H1 (cell line): ENCODE measurements around the gene PLXDC2. TPM values are rescaled to one million over a fixed set of nuclear protein-coding genes. Genes with fewer than 3 reads are reported as not detected.

Source experiments
- CTCF ChIA-PET: fragments of 300-600 bp; sonication (Branson Sonifier 250); formaldehyde crosslinking; loops from one replicate; lab custom pipeline; 2021; ENCODE audit not compliant: partially characterized antibody; lab: Charles Lee
- POLR2A ChIA-PET: fragments of 300-600 bp; sonication (Branson Sonifier 250); formaldehyde crosslinking; loops from one replicate; lab custom pipeline; 2021; ENCODE audit warnings: inconsistent platforms; ENCODE audit not compliant: partially characterized antibody; lab: Charles Lee
- DNase-seq, 2 experiments: peaks; one replicate each; pipeline versions ENCODE4 v3.0.0 to v3.0.0-alpha.2; 2010 to 2022; ENCODE audit warnings: low spot score in 2 of 2, low read depth in 1 of 2, mixed read lengths in 1 of 2
- FAIRE-seq: peaks from 2 replicates; lab custom pipeline; 2011; peaks lifted over from hg19 to GRCh38; lab: Jason Lieb, UNC
- H2AFZ ChIP-seq: 2 replicates; pipeline ENCODE4 v1.8.1; 2012; ENCODE audit warnings: low read length, inconsistent platforms
- H2AK5ac ChIP-seq: 2 replicates; pipeline ENCODE4 v1.6.1; 2013; ENCODE audit warnings: low read depth, low read length
- H2BK120ac ChIP-seq: replicated peaks from 2 replicates; pipeline ENCODE3; 2013; ENCODE audit warnings: low read depth, low read length, inconsistent platforms
- H2BK12ac ChIP-seq: 2 replicates; pipeline ENCODE4 v1.6.1; 2013; ENCODE audit warnings: low read depth, low read length
- H2BK15ac ChIP-seq: 2 replicates; pipeline ENCODE4 v1.6.1; 2013; ENCODE audit warnings: low read length
- H2BK20ac ChIP-seq: 2 replicates; pipeline ENCODE4 v1.6.1; 2013; ENCODE audit warnings: low read length
- H2BK5ac ChIP-seq: 2 replicates; pipeline ENCODE4 v1.6.1; 2013; ENCODE audit warnings: low read depth, low read length
- H3K14ac ChIP-seq: 2 replicates; pipeline ENCODE4 v1.6.1; 2013; ENCODE audit warnings: inconsistent platforms; ENCODE audit not compliant: insufficient read length
- H3K18ac ChIP-seq: 2 replicates; pipeline ENCODE4 v1.6.1; 2013; ENCODE audit warnings: low read length; ENCODE audit errors: extremely low read depth
- H3K23ac ChIP-seq: 2 replicates; pipeline ENCODE4 v1.6.1; 2013; ENCODE audit warnings: inconsistent platforms; ENCODE audit not compliant: insufficient read length
- H3K23me2 ChIP-seq: 2 replicates; pipeline ENCODE4 v1.6.1; 2013; ENCODE audit warnings: low read depth, low read length
- H3K27ac ChIP-seq: 2 replicates; pipeline ENCODE4 v1.6.1; 2011; ENCODE audit warnings: low read depth, low read length, inconsistent platforms
- H3K27me3 ChIP-seq, 4 experiments: replicated peaks in 1 of 4; 1 replicate in 1 of 4; 2 replicates in 3 of 4; pipeline versions ENCODE4 v1.6.1 to v1.8.1; 2011 to 2013; ENCODE audit warnings: low read length in 3 of 4, mild to moderate bottlenecking in 3 of 4, inconsistent platforms in 2 of 4, mixed read lengths in 2 of 4, moderate library complexity in 1 of 4; ENCODE audit not compliant: control insufficient read depth in 3 of 4, insufficient read depth in 3 of 4; ENCODE audit errors: extremely low read depth in 1 of 4
- H3K36me3 ChIP-seq, 4 experiments: 2 replicates each; pipeline versions ENCODE4 v1.6.1 to v1.8.1; 2011 to 2013; ENCODE audit warnings: mild to moderate bottlenecking in 4 of 4, low read length in 3 of 4, moderate library complexity in 2 of 4, control low read depth in 1 of 4, inconsistent platforms in 1 of 4; ENCODE audit not compliant: insufficient read depth in 4 of 4, control insufficient read depth in 2 of 4
- H3K4ac ChIP-seq: replicated peaks from 2 replicates; pipeline ENCODE3; 2013; ENCODE audit warnings: low read length, low read depth, mixed read lengths, inconsistent platforms; ENCODE audit not compliant: insufficient read length
- H3K4me1 ChIP-seq, 4 experiments: replicated peaks in 1 of 4; 1 replicate in 1 of 4; 2 replicates in 3 of 4; pipeline versions ENCODE4 v1.6.1 to v1.8.1; 2011 to 2013; ENCODE audit warnings: low read length in 3 of 4, inconsistent platforms in 2 of 4, mixed read lengths in 1 of 4; ENCODE audit not compliant: insufficient read depth in 4 of 4, control insufficient read depth in 3 of 4
- H3K4me2 ChIP-seq, 2 experiments: 2 replicates each; pipeline versions ENCODE4 v1.6.1 to v1.8.1; 2011 to 2013; ENCODE audit warnings: low read depth in 2 of 2, low read length in 2 of 2, control low read depth in 1 of 2, inconsistent platforms in 1 of 2, mild to moderate bottlenecking in 1 of 2; ENCODE audit not compliant: insufficient read depth in 1 of 2
- H3K4me3 ChIP-seq, 4 experiments: fragments of 200-600, 300-600 bp in 1 of 4; sonication (generic), shearing (Covaris generic), sonication (Bioruptor Twin) in 1 of 4; 2 replicates each; pipeline versions ENCODE4 v1.5.1 to v1.8.1; 2011 to 2016; ENCODE audit warnings: low read length in 4 of 4, low read depth in 3 of 4, control low read depth in 2 of 4, inconsistent platforms in 2 of 4, mild to moderate bottlenecking in 2 of 4, mixed read lengths in 1 of 4, moderate library complexity in 1 of 4; ENCODE audit not compliant: insufficient read depth in 2 of 4; ENCODE audit errors: extremely low read depth in 1 of 4
- H3K56ac ChIP-seq: replicated peaks from 2 replicates; pipeline ENCODE3; 2013; ENCODE audit warnings: low read depth, mild to moderate bottlenecking, mixed read lengths, low read length, inconsistent platforms; ENCODE audit not compliant: insufficient read length
- H3K79me1 ChIP-seq: 2 replicates; pipeline ENCODE4 v1.6.1; 2013; ENCODE audit warnings: low read depth, low read length, control low read depth
- H3K79me2 ChIP-seq, 2 experiments: 2 replicates each; pipeline versions ENCODE4 v1.6.1 to v1.8.1; 2012 to 2013; ENCODE audit warnings: low read length in 2 of 2, mild to moderate bottlenecking in 2 of 2, inconsistent platforms in 1 of 2; ENCODE audit not compliant: insufficient read depth in 2 of 2, control insufficient read depth in 1 of 2
- H3K9ac ChIP-seq, 4 experiments: replicated peaks in 1 of 4; 1 replicate in 1 of 4; 2 replicates in 3 of 4; pipeline versions ENCODE4 v1.6.1 to v1.8.1; 2011 to 2013; ENCODE audit warnings: low read depth in 3 of 4, low read length in 3 of 4, control low read depth in 2 of 4, mild to moderate bottlenecking in 2 of 4, moderate library complexity in 2 of 4, inconsistent platforms in 1 of 4; ENCODE audit errors: extremely low read depth in 1 of 4
- H3K9me3 ChIP-seq, 2 experiments: 2 replicates each; pipeline versions ENCODE4 v1.6.1 to v1.8.1; 2012 to 2013; ENCODE audit warnings: mild to moderate bottlenecking in 2 of 2, moderate library complexity in 2 of 2, control low read depth in 1 of 2, inconsistent platforms in 1 of 2, low read depth in 1 of 2, low read length in 1 of 2, mixed read lengths in 1 of 2; ENCODE audit not compliant: insufficient read depth in 2 of 2
- H4K20me1 ChIP-seq, 2 experiments: replicated peaks in 1 of 2; 2 replicates each; pipeline versions ENCODE3 to v1.8.1; 2011 to 2013; ENCODE audit warnings: inconsistent platforms in 2 of 2, low read length in 2 of 2, mild to moderate bottlenecking in 1 of 2; ENCODE audit not compliant: insufficient read depth in 2 of 2, control insufficient read depth in 1 of 2
- H4K5ac ChIP-seq: 2 replicates; pipeline ENCODE4 v1.6.1; 2013; ENCODE audit warnings: low read length, low read depth, mixed read lengths, inconsistent platforms; ENCODE audit not compliant: insufficient read length
- H4K8ac ChIP-seq: 2 replicates; pipeline ENCODE4 v1.8.0; 2013; ENCODE audit warnings: mild to moderate bottlenecking, moderate library complexity, low read length, inconsistent platforms; ENCODE audit not compliant: insufficient read depth; ENCODE audit errors: extremely low read depth
- H4K91ac ChIP-seq: replicated peaks from 2 replicates; pipeline ENCODE3; 2013; ENCODE audit warnings: low read length, mixed read lengths, inconsistent platforms; ENCODE audit not compliant: insufficient read length
- CHD1 ChIP-seq: IDR thresholded peaks from 2 replicates; pipeline ENCODE4 v1.6.1; 2012; ENCODE audit warnings: low read depth, low read length, improper control_type of control experiment
- CREB1 ChIP-seq: IDR thresholded peaks from 2 replicates; pipeline ENCODE4 v1.6.1; 2012; ENCODE audit warnings: inconsistent platforms
- EZH2 ChIP-seq: fragments of 200-600 bp; sonication (generic); IDR thresholded peaks from 2 replicates; pipeline ENCODE4 v1.7.1; 2012; ENCODE audit warnings: low read depth, mild to moderate bottlenecking, moderate library complexity, low read length, inconsistent platforms; ENCODE audit not compliant: severe bottlenecking
- NRF1 ChIP-seq: IDR thresholded peaks from 2 replicates; pipeline ENCODE4 v1.6.1; 2011; ENCODE audit warnings: mild to moderate bottlenecking, low read depth, low read length, improper control_type of control experiment
- POLR2AphosphoS5 ChIP-seq: IDR thresholded peaks from 2 replicates; pipeline ENCODE4 v1.6.1; 2011; ENCODE audit warnings: low read depth, low read length
- RAD21 ChIP-seq, 2 experiments: IDR thresholded peaks in 1 of 2; conservative IDR thresholded peaks in 1 of 2; 2 replicates each; pipeline ENCODE4 v1.6.1; 2011; ENCODE audit warnings: low read depth in 2 of 2, low read length in 2 of 2, improper control_type of control experiment in 1 of 2, inconsistent platforms in 1 of 2, mild to moderate bottlenecking in 1 of 2, moderate library complexity in 1 of 2
- SIX5 ChIP-seq: IDR thresholded peaks from 2 replicates; pipeline ENCODE4 v1.6.1; 2011; ENCODE audit warnings: mild to moderate bottlenecking, low read depth, low read length
- TEAD4 ChIP-seq: IDR thresholded peaks from 2 replicates; pipeline ENCODE4 v1.6.1; 2012; ENCODE audit warnings: low read depth, low read length, inconsistent platforms, mixed read lengths
- YY1 ChIP-seq: IDR thresholded peaks from 2 replicates; pipeline ENCODE4 v1.6.1; 2011; ENCODE audit warnings: low read depth, mild to moderate bottlenecking, low read length
- ZNF274 ChIP-seq: IDR thresholded peaks from 2 replicates; pipeline ENCODE4 v1.7.0; 2012; ENCODE audit warnings: low read length, borderline replicate concordance; ENCODE audit errors: extremely low read depth
- WGBS, 2 experiments: shearing (Covaris generic) in 1 of 2; methylation state at CpG; one replicate each; pipeline versions ENCODE4 v1.1.6 to v1.1.7; 2013 to 2015; ENCODE audit warnings: low lambda C conversion rate in 2 of 2, mixed read lengths in 2 of 2, inconsistent platforms in 1 of 2, low coverage in 1 of 2, missing lambda C conversion rate in 1 of 2; ENCODE audit not compliant: insufficient replicate concordance in 2 of 2, insufficient coverage in 1 of 2, insufficient read length in 1 of 2; ENCODE audit errors: extremely low coverage in 1 of 2, missing lambda C conversion rate in 1 of 2; 5-methylcytosine and 5-hydroxymethylcytosine counted together
- polyA plus RNA-seq, 7 experiments: library from polyadenylated mRNA; depleted of rRNA in 3 of 7; stranded (reverse) in 5 of 7; unstranded in 2 of 7; fragments of >200 nt in 5 of 7; fragments of 200-250 nt in 2 of 7; gene quantifications; 1 replicate in 5 of 7; 2 replicates in 1 of 7; 4 replicates in 1 of 7; pipeline versions ENCODE4 v1.2.1 to v1.2.3, GENCODE V29; 2011 to 2013; ENCODE audit warnings: missing spikeins in 2 of 7, mixed read lengths in 2 of 7
- total RNA-seq: library from RNA; stranded (reverse); fragmentation: NEBNext Ultra II Directional; extraction: Animal tissue kit (Norgen Biotek cat#: 25700); gene quantifications from 2 replicates; pipeline ENCODE4 v1.2.1, GENCODE V29; 2021
- TF ChIP-seq, protein P1 (sequence below): IDR thresholded peaks from 2 replicates; pipeline ENCODE4 v1.6.1; 2012; ENCODE audit warnings: inconsistent platforms
- TF ChIP-seq, protein P2 (sequence below): IDR thresholded peaks from 2 replicates; pipeline ENCODE4 v1.6.1; 2012; ENCODE audit warnings: low read length, inconsistent platforms

PLXDC2 gene
- total and polyA plus RNA-seq, 2 of the 8 experiments (the other 6 are each of a cell fraction or from before 2014, with no cell fraction given), result 23.0 to 40.5 TPM

DNA sequence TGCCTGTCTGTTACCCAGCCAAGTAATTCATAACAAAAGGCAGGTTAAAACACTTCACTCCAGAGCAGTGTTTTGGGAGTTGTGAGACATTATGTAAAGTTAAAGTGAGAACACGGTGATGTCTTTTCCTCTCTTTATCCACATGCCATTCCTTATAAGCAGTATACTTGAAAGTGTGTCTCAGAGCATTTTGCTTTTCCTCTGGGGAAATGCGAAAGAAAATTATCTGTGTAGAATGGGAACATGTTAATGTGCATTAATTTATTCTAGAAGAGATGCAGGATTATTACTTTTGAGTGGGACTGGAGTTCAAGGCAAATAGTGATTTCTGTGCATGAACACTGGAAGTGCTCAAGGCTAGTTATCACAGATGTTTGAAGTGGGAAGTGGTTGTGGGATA is 170.4 kb downstream of the PLXDC2 start:
- peak overlapping the region; percentile 1 to 17; a peak in 1 of 4 replicates for H3K4me2 ChIP-seq
- 0 out of 2 replicates have a peak overlapping the region, but pooled peaks have one; percentile 46 for H2BK5ac ChIP-seq
- no peaks in the 10 kb centered on the region for H4K20me1 ChIP-seq
- H3K4me1 ChIP-seq, result peaks cover 5 to 34% (median 14%) of the 10 kb centered on the region in 4 experiments; a peak in 5 of 7 replicates
- no peak overlapping the region for H2BK20ac ChIP-seq
- H3K27ac ChIP-seq, result no peak overlapping the region
- H3K27me3 ChIP-seq, result no peaks in the 10 kb centered on the region
- peak overlapping the region; percentile 78 for H4K5ac ChIP-seq
- no peak overlapping the region for H3K4ac ChIP-seq
- no peak overlapping the region for H4K91ac ChIP-seq
- no peaks in the 10 kb centered on the region for H3K36me3 ChIP-seq
- H2AK5ac ChIP-seq, result no peak overlapping the region
- H3K56ac ChIP-seq, result no peak overlapping the region
- peaks cover 0 to 68% of the 10 kb centered on the region in 2 experiments; a peak in 3 of 4 replicates for H3K79me2 ChIP-seq
- H3K18ac ChIP-seq, result no peak overlapping the region; the same call in 1 of the 2 replicates
- ChIA-PET CTCF (no interaction called here), POLR2A (no interaction called here)
- H2AFZ ChIP-seq, result no peak overlapping the region
- FAIRE-seq (peak; percentile 24), DNase-seq (no peak)
- no peaks in the 10 kb centered on the region for H3K9me3 ChIP-seq
- H2BK12ac ChIP-seq, result no peak overlapping the region
- 42% methylated on average over 2 of the region's 2 CpGs; no CpG with 5 or more reads in 1 of the 2 experiments for WGBS, 2 experiments
- no peak overlapping the region for H4K8ac ChIP-seq
- H2BK15ac ChIP-seq, result no peak overlapping the region
- H2BK120ac ChIP-seq, result no peak overlapping the region
- H3K79me1 ChIP-seq, result no peaks in the 10 kb centered on the region
- H3K9ac ChIP-seq, result no peak overlapping the region
- H3K23me2 ChIP-seq, result no peaks in the 10 kb centered on the region
- H3K14ac ChIP-seq, result no peak overlapping the region
- no peak overlapping the region for H3K4me3 ChIP-seq
- H3K23ac ChIP-seq, result no peak overlapping the region
- TF ChIP-seq, protein P1, sequence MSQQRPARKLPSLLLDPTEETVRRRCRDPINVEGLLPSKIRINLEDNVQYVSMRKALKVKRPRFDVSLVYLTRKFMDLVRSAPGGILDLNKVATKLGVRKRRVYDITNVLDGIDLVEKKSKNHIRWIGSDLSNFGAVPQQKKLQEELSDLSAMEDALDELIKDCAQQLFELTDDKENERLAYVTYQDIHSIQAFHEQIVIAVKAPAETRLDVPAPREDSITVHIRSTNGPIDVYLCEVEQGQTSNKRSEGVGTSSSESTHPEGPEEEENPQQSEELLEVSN, result no peak
- no peak for TF ChIP-seq CHD1
- no peak for TF ChIP-seq NRF1
- TF ChIP-seq, protein P2, sequence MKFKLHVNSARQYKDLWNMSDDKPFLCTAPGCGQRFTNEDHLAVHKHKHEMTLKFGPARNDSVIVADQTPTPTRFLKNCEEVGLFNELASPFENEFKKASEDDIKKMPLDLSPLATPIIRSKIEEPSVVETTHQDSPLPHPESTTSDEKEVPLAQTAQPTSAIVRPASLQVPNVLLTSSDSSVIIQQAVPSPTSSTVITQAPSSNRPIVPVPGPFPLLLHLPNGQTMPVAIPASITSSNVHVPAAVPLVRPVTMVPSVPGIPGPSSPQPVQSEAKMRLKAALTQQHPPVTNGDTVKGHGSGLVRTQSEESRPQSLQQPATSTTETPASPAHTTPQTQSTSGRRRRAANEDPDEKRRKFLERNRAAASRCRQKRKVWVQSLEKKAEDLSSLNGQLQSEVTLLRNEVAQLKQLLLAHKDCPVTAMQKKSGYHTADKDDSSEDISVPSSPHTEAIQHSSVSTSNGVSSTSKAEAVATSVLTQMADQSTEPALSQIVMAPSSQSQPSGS, result no peak
- TF ChIP-seq TEAD4, result no peak
- TF ChIP-seq EZH2, result no peak
- no peak for TF ChIP-seq CREB1
- TF ChIP-seq POLR2AphosphoS5, result no peak
- TF ChIP-seq SIX5, result no peak
- no peak for TF ChIP-seq YY1
- no peak for TF ChIP-seq RAD21 (IDR thresholded peaks at IDR 0.05 in 1 of 2, conservative IDR thresholded peaks at IDR 0.05 in 1 of 2; ENCODE audit: low read depth in 2 of 2, low read length in 2 of 2)
- no peak for TF ChIP-seq ZNF274
